Measurements from ENCODE around the gene NDC80. TPM values are rescaled to one million over a fixed set of nuclear protein-coding genes. Genes with fewer than 3 reads are reported as not detected.

NDC80 gene
- total RNA-seq, 6 experiments from 2014 or later: 0.34 to 1.6 (median 0.55) TPM; not detected in 1

- peaks cover 0 to 5% (median 0%) of the 10 kb centered on the region in 4 donors for H3K4me1 ChIP-seq
- no peak for DNase-seq
- no peak overlapping the region for H3K27ac ChIP-seq
- intact Hi-C loops (cut with DNase I): no loop called here
- H3K4me3 ChIP-seq: no peak overlapping the region
- ATAC-seq: no peak
- 75% methylated on average over 1 of the region's 1 CpG for WGBS (ENCODE audit: insufficient coverage, low coverage, low lambda C conversion rate, missing lambda C conversion rate)
- no peaks in the 10 kb centered on the region for H3K27me3 ChIP-seq
- H3K36me3 ChIP-seq: no peaks in the 10 kb centered on the region
- no peaks in the 10 kb centered on the region for H3K9me3 ChIP-seq
- TF ChIP-seq CTCF (IDR thresholded peaks at IDR 0.05) (no peak), POLR2A (IDR thresholded peaks at IDR 0.05) (no peak)
Observed at GRCh38 chr18:2644535-2644934, 73.2 kb downstream of the NDC80 start.

GRCh38 chr18:2651981-2652380, 80.6 kb downstream of the NDC80 start:
- Histone ChIP-seq H3K27me3 (no peaks in the 10 kb centered on the region), H3K36me3 (no peaks in the 10 kb centered on the region), H3K4me1 (no peaks in the 10 kb centered on the region), H3K9me3 (no peaks in the 10 kb centered on the region), H3K4me3 (no peak overlapping the region), H3K27ac (no peak overlapping the region)
- no peak for DNase-seq
- ATAC-seq: no peak
- no peak for TF ChIP-seq POLR2A (IDR thresholded peaks at IDR 0.05)
- TF ChIP-seq CTCF (IDR thresholded peaks at IDR 0.05): no peak
- WGBS (ENCODE audit: insufficient coverage, low coverage, low lambda C conversion rate, missing lambda C conversion rate): 59% methylated on average over 1 of the region's 1 CpG
- intact Hi-C loops (cut with DNase I): no loop called here

GRCh38 chr18:2653467-2653866, 82.1 kb downstream of the NDC80 start:
- Histone ChIP-seq H3K4me3 (no peak overlapping the region), H3K27me3 (no peaks in the 10 kb centered on the region), H3K36me3 (no peaks in the 10 kb centered on the region), H3K27ac (no peak overlapping the region), H3K4me1 (peaks cover 0 to 13% (median 6%) of the 10 kb centered on the region in 4 donors), H3K9me3 (no peaks in the 10 kb centered on the region)
- ATAC-seq: no peak
- 64% methylated on average over 4 of the region's 4 CpGs for whole genome bisulfite sequencing (ENCODE audit: insufficient coverage, low coverage, low lambda C conversion rate, missing lambda C conversion rate)
- intact Hi-C loops (cut with DNase I): no loop called here
- no peak for DNase-seq
- TF ChIP-seq CTCF (IDR thresholded peaks at IDR 0.05): no peak
- no peak for TF ChIP-seq POLR2A (IDR thresholded peaks at IDR 0.05)

GRCh38 chr18:2654169-2654927, 83.0 kb downstream of the NDC80 start:
- WGBS (ENCODE audit: insufficient coverage, low coverage, low lambda C conversion rate, missing lambda C conversion rate): 55% methylated on average over 13 of the region's 13 CpGs
- H3K9me3 ChIP-seq: no peaks in the 10 kb centered on the region
- H3K27me3 ChIP-seq: no peaks in the 10 kb centered on the region
- ATAC-seq: no peak
- peak overlapping the region; percentile 95 to 96 (median 95) for H3K27ac ChIP-seq
- peaks cover 0 to 19% (median 8%) of the 10 kb centered on the region in 4 donors for H3K4me1 ChIP-seq
- no peak for DNase-seq
- H3K4me3 ChIP-seq: peak overlapping the region; percentile 68 to 88 (median 73)
- intact Hi-C loops (cut with DNase I): no loop called here
- no peaks in the 10 kb centered on the region for H3K36me3 ChIP-seq
- TF ChIP-seq POLR2A (IDR thresholded peaks at IDR 0.05): no peak
- TF ChIP-seq CTCF (IDR thresholded peaks at IDR 0.05): no peak

Data from right lobe of liver (tissue), 6 donors.